Spleen (tissue), 7 donors: ENCODE results near the gene CRPPA.

Source experiments
- CTCF ChIP-seq, 11 experiments: fragments of 200-600 bp in 7 of 11; fragments of 450-650 bp in 4 of 11; sonication (generic) in 4 of 11; IDR thresholded peaks in 8 of 11; conservative IDR thresholded peaks in 3 of 11; 1 replicate in 7 of 11; 2 replicates in 4 of 11; pipeline versions ENCODE4 v1.4.0 to v1.8.0; 2016 to 2021; ENCODE audit warnings: antibody characterized with exemption in 11 of 11, inconsistent platforms in 4 of 11, mild to moderate bottlenecking in 1 of 11
- POLR2A ChIP-seq, 3 donors: fragments of 450-650 bp; IDR thresholded peaks; one replicate each; pipeline ENCODE4 v1.5.1; 2017; ENCODE audit warnings: antibody characterized with exemption in 3 of 3, mild to moderate bottlenecking in 1 of 3
- donor health status: DM: no; HTN: no; CAD: no; lungs with moderate emphysema.
- donor health status: DM: no; HTN: no; CAD: no.
- donor health status: DM: no; HTN: no; CAD: no.

DNA sequence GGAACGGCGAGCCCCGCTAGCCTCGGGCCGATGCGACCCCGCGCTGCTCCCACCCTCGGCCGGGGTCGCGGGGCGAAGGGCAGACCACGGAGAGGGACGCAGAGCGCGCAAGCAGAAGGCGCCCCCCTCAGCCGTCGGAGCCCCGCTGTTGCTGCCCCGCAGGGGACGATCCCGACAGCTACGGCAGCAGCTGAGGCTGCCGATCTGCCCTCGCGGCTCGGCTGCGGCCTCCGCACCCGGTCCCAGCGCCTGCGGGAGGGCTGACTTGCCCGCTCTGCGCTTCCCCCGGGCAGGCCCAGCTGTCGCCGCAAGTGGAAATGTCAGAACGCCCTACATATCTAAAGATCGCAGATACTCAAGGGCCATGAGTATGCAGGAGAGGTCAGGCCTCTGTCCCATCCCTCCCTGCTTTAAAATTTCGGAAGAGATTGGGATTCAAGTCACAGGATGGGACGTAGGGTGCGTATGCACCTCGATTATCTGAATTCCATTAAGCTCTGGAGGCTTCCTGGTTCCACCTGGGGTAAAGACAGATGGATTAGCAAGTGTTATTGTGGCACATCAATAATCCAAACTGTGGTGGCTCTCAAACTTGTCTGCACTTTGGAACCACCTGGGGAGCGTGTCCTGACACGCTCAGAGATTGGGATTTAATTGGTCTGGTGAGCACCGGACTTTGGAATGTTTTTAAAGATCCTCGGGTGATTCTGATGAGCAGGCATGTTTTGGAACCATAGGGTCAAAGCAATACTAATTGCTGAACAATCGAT, at the start of gene CRPPA:
- TF ChIP-seq CTCF (IDR thresholded peaks at IDR 0.05 in 8 of 11, conservative IDR thresholded peaks at IDR 0.05 in 3 of 11) (no peak), POLR2A (IDR thresholded peaks at IDR 0.05) (no peak)
